SJCRH30 (cell line): ENCODE measurements around the gene PHGDH. TPM values are rescaled to one million over a fixed set of nuclear protein-coding genes. Genes with fewer than 3 reads are reported as not detected.

Source experiments
- DNase-seq, 2 experiments: peaks; one replicate each; pipeline ENCODE4 v3.0.0-alpha.2; 2015 to 2020
- H3K27ac ChIP-seq: fragments of 250-450 bp; sonication (Bioruptor Pico); 2 replicates; pipeline ENCODE4 v1.5.1; 2020; ENCODE audit warnings: mild to moderate bottlenecking, moderate library complexity
- H3K27me3 ChIP-seq: fragments of 250-450 bp; sonication (Bioruptor Pico); 2 replicates; pipeline ENCODE4 v1.5.1; 2020; ENCODE audit warnings: mild to moderate bottlenecking, moderate library complexity
- H3K36me3 ChIP-seq: fragments of 250-450 bp; sonication (Bioruptor Pico); 2 replicates; pipeline ENCODE4 v1.5.1; 2020; ENCODE audit warnings: mild to moderate bottlenecking, moderate library complexity
- H3K4me1 ChIP-seq: fragments of 250-450 bp; sonication (Bioruptor Pico); 2 replicates; pipeline ENCODE4 v1.5.1; 2020; ENCODE audit warnings: mild to moderate bottlenecking, moderate library complexity
- H3K4me3 ChIP-seq: fragments of 250-450 bp; sonication (Bioruptor Pico); 2 replicates; pipeline ENCODE4 v1.5.1; 2020; ENCODE audit warnings: mild to moderate bottlenecking, moderate library complexity
- H3K9me3 ChIP-seq: fragments of 250-450 bp; sonication (Bioruptor Pico); replicated peaks from 2 replicates; pipeline ENCODE4 v1.5.1; 2020; ENCODE audit warnings: mild to moderate bottlenecking, moderate library complexity
- total RNA-seq: library from RNA; depleted of rRNA; stranded (reverse); fragments of >200 nt; shearing (Covaris generic); gene quantifications from 2 replicates; pipeline ENCODE4 v1.2.3, GENCODE V29; 2014

PHGDH gene
- total RNA-seq, 1 experiment from 2014 or later = 160 TPM

GRCh38 chr1:119745034-119745433 lies 33.3 kb downstream of the PHGDH start:
- no peak for DNase-seq
- H3K27ac ChIP-seq = no peak overlapping the region
- no peak overlapping the region for H3K4me3 ChIP-seq
- H3K27me3 ChIP-seq = no peaks in the 10 kb centered on the region
- H3K36me3 ChIP-seq = peaks cover 8% of the 10 kb centered on the region; the same call in 1 of the 2 replicates
- peaks cover 17% of the 10 kb centered on the region for H3K4me1 ChIP-seq
- H3K9me3 ChIP-seq = no peaks in the 10 kb centered on the region

GRCh38 chr1:119747451-119747850 lies 35.7 kb downstream of the PHGDH start:
- Histone ChIP-seq H3K27me3 (no peaks in the 10 kb centered on the region), H3K27ac (no peak overlapping the region), H3K9me3 (no peaks in the 10 kb centered on the region), H3K36me3 (peaks cover 5% of the 10 kb centered on the region; the same call in 1 of the 2 replicates), H3K4me3 (no peak overlapping the region), H3K4me1 (peaks cover 17% of the 10 kb centered on the region)
- peak; percentile 20 to 56 for DNase-seq

GRCh38 chr1:119748040-119748439 lies 36.3 kb downstream of the PHGDH start:
- DNase-seq = no peak
- Histone ChIP-seq H3K27ac (no peak overlapping the region), H3K36me3 (peaks cover 4% of the 10 kb centered on the region; the same call in 1 of the 2 replicates), H3K4me1 (peaks cover 17% of the 10 kb centered on the region), H3K27me3 (no peaks in the 10 kb centered on the region), H3K4me3 (no peak overlapping the region), H3K9me3 (no peaks in the 10 kb centered on the region)

- DNase-seq = no peak
- Histone ChIP-seq H3K9me3 (0 out of 2 replicates have a peak, but pooled peaks cover 4% of the 10 kb centered on the region), H3K4me3 (no peak overlapping the region), H3K27ac (no peak overlapping the region), H3K27me3 (no peaks in the 10 kb centered on the region), H3K4me1 (no peaks in the 10 kb centered on the region), H3K36me3 (no peaks in the 10 kb centered on the region)
These were observed 40.9 kb downstream of the PHGDH start for GRCh38 chr1:119752592-119752991.

- Histone ChIP-seq H3K4me3 (no peak overlapping the region), H3K27me3 (no peaks in the 10 kb centered on the region), H3K4me1 (no peaks in the 10 kb centered on the region), H3K27ac (no peak overlapping the region), H3K36me3 (no peaks in the 10 kb centered on the region; the same call in 1 of the 2 replicates), H3K9me3 (0 out of 2 replicates have a peak, but pooled peaks cover 4% of the 10 kb centered on the region)
- no peak for DNase-seq
These were observed 46.9 kb downstream of the PHGDH start for GRCh38 chr1:119758584-119758983.

- Histone ChIP-seq H3K9me3 (peaks cover 4% of the 10 kb centered on the region), H3K4me3 (no peak overlapping the region), H3K27ac (no peak overlapping the region), H3K27me3 (no peaks in the 10 kb centered on the region), H3K36me3 (no peaks in the 10 kb centered on the region; the same call in 1 of the 2 replicates), H3K4me1 (peaks cover 14% of the 10 kb centered on the region)
- no peak for DNase-seq
These were observed 50.7 kb downstream of the PHGDH start for GRCh38 chr1:119762409-119762808.

GRCh38 chr1:119762953-119763352 lies 51.2 kb downstream of the PHGDH start:
- Histone ChIP-seq H3K36me3 (no peaks in the 10 kb centered on the region; the same call in 1 of the 2 replicates), H3K4me3 (no peak overlapping the region), H3K9me3 (peaks cover 4% of the 10 kb centered on the region), H3K27me3 (no peaks in the 10 kb centered on the region), H3K27ac (no peak overlapping the region), H3K4me1 (peaks cover 19% of the 10 kb centered on the region)
- no peak for DNase-seq

GRCh38 chr1:119764220-119764619 lies 52.5 kb downstream of the PHGDH start:
- Histone ChIP-seq H3K27me3 (no peaks in the 10 kb centered on the region), H3K4me3 (no peak overlapping the region), H3K36me3 (no peaks in the 10 kb centered on the region; the same call in 1 of the 2 replicates), H3K4me1 (peaks cover 22% of the 10 kb centered on the region), H3K9me3 (peaks cover 4% of the 10 kb centered on the region), H3K27ac (no peak overlapping the region)
- DNase-seq = no peak

- H3K9me3 ChIP-seq = peaks cover 4% of the 10 kb centered on the region
- no peak overlapping the region for H3K4me3 ChIP-seq
- no peak for DNase-seq
- H3K4me1 ChIP-seq = peaks cover 28% of the 10 kb centered on the region
- H3K36me3 ChIP-seq = no peaks in the 10 kb centered on the region
- no peaks in the 10 kb centered on the region for H3K27me3 ChIP-seq
- H3K27ac ChIP-seq = no peak overlapping the region
These were observed 54.6 kb downstream of the PHGDH start for GRCh38 chr1:119766374-119766794.

GRCh38 chr1:119767486-119767885 lies 55.8 kb downstream of the PHGDH start:
- H3K9me3 ChIP-seq = peaks cover 4% of the 10 kb centered on the region
- no peak overlapping the region for H3K27ac ChIP-seq
- no peaks in the 10 kb centered on the region for H3K36me3 ChIP-seq
- peak in 1 of 2 experiments; percentile 52 for DNase-seq
- H3K27me3 ChIP-seq = no peaks in the 10 kb centered on the region
- H3K4me1 ChIP-seq = peaks cover 36% of the 10 kb centered on the region
- H3K4me3 ChIP-seq = no peak overlapping the region

GRCh38 chr1:119768778-119769177 lies 57.0 kb downstream of the PHGDH start, which contains the start of gene HMGCS2:
Gene HMGCS2, minus strand, starts transcription at chr1:119768905. Its CDS starts 61 bp downstream, at chr1:119768844.
- no peaks in the 10 kb centered on the region for H3K27me3 ChIP-seq
- no peak within 1 kb of the TSS for H3K27ac ChIP-seq
- H3K4me1 ChIP-seq = peaks cover 41% of the 10 kb centered on the region
- H3K36me3 ChIP-seq = no peaks in the 10 kb centered on the region
- DNase-seq = no peak
- no peak within 1 kb of the TSS for H3K4me3 ChIP-seq
- peaks cover 4% of the 10 kb centered on the region for H3K9me3 ChIP-seq

- DNase-seq = peak; percentile 45 to 60
- Histone ChIP-seq H3K4me3 (no peak overlapping the region), H3K36me3 (no peaks in the 10 kb centered on the region), H3K27me3 (no peaks in the 10 kb centered on the region), H3K27ac (no peak overlapping the region), H3K9me3 (no peaks in the 10 kb centered on the region), H3K4me1 (peaks cover 48% of the 10 kb centered on the region)
These were observed 59.3 kb downstream of the PHGDH start for GRCh38 chr1:119771016-119771415.

- DNase-seq = no peak
These were observed 60.0 kb downstream of the PHGDH start for GRCh38 chr1:119771770-119772169.

GRCh38 chr1:119772298-119772697 lies 60.6 kb downstream of the PHGDH start:
- H3K9me3 ChIP-seq = no peaks in the 10 kb centered on the region
- no peaks in the 10 kb centered on the region for H3K27me3 ChIP-seq
- H3K27ac ChIP-seq = no peak overlapping the region
- H3K4me3 ChIP-seq = no peak overlapping the region
- no peaks in the 10 kb centered on the region for H3K36me3 ChIP-seq
- no peak for DNase-seq
- H3K4me1 ChIP-seq = peaks cover 37% of the 10 kb centered on the region

More at GRCh38 chr1:119771770-119772169, 60.0 kb downstream of the PHGDH start:
- Histone ChIP-seq H3K36me3 (no peaks in the 10 kb centered on the region), H3K27ac (no peak overlapping the region), H3K4me3 (no peak overlapping the region), H3K27me3 (no peaks in the 10 kb centered on the region), H3K9me3 (no peaks in the 10 kb centered on the region), H3K4me1 (peaks cover 42% of the 10 kb centered on the region)

- Histone ChIP-seq H3K36me3 (no peaks in the 10 kb centered on the region), H3K4me3 (no peak overlapping the region), H3K27ac (no peak overlapping the region), H3K4me1 (peaks cover 28% of the 10 kb centered on the region), H3K9me3 (no peaks in the 10 kb centered on the region), H3K27me3 (no peaks in the 10 kb centered on the region)
- peak; percentile 55 to 79 for DNase-seq
These were observed 62.0 kb downstream of the PHGDH start for GRCh38 chr1:119773711-119774241.
